Stimulated activated CD8-positive, alpha-beta memory T cell treated with anti-CD3 and anti-CD28 coated beads, Interleukin-4, amount 100 ng/mL, for 1 hour (primary cell): ENCODE results near the gene TET1.
"Not testable (repeated sequence)": the region's sequence is repeated elsewhere in the genome, so short reads cannot be mapped to it uniquely, and the experiment has no call there.

Source experiments
- DNase-seq, 2 donors: peaks; one replicate each; pipeline ENCODE4 v3.0.0-alpha.2; 2020; ENCODE audit warnings: low read depth in 2 of 2, low spot score in 1 of 2

TET1 gene

DNA sequence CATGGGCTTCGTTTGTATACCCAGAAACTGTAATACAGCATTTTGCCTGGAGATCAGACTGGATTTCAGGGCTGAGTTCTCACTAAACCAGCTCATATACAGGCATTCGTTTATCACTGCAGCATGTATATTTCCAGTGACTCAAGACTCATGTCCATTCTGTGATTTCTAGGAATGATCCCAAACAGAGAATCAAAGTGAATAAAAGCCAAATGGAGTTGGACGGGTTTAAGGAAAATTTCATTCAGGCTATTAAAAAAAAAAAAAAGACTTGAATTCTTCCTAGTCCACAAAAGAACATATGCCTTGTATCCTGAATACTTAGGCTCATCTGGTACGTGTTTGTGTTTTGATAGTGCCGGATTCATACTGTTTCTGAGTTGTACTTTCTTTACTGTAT lies 46.8 kb downstream of the TET1 start:
- no peak for DNase-seq

- not testable (repeated sequence) for DNase-seq
These were observed 49.9 kb downstream of the TET1 start for GRCh38 chr10:68610023-68610422.

GRCh38 chr10:68611227-68611626 lies 51.1 kb downstream of the TET1 start:
- DNase-seq = no peak

DNA sequence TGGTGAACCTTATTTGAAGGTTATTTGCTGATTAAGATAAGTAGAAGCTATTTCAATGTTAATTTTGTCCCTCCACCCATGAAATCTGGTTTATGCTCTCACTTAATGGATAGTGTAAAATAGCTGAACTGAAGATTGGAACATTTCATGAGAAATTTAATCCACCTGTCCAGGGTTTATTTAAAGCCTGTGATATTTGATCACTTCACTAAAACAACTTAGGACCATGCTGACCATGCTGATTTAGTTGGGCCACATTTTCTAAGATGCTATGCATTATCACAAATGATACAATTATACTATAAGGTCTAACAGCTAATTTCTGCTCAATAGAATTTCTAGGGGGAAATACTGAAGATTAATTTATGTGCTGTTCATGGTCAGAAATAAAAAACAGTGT lies 53.8 kb downstream of the TET1 start:
- not testable (repeated sequence) for DNase-seq

DNA sequence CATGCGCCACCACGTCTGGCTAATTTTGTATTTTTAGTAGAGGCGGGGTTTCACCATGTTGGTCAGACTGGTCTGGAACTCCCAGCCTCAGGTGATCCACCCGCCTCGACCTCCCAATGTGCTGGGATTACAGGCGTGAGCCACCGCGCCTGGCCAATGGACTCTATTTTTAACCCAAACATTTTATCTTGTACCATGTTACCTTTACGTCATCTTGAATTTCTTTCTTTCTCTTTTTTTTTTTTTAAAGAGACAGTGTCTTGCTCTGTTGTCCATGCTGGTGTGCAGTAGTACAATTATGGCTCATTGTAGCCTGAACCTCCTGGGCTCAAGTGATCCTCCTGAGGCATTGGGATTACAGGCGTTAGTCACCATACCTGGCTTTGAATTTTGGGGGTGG lies 57.6 kb downstream of the TET1 start:
- DNase-seq = not testable (repeated sequence)

DNA sequence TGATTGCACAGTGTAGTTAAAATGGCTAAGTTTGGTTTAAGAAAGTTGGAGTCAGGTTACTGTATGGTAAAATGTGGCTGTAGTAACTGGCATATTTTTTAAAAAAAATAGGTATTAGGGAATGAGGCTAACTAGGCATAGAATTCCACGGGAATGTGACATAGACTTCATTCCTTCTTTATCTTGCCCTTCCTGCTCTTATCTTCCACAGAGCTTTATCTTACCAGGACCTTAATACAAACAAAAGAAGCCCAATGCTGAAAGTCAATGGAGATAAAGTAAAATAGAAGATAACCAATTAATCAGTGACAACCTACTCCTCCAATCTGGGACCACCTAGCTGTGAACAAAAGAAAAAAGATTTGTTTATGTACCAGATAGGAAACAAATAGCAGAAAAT lies 58.1 kb downstream of the TET1 start:
- DNase-seq = no peak

GRCh38 chr10:68619595-68619994 lies 59.5 kb downstream of the TET1 start:
- no peak for DNase-seq

DNA sequence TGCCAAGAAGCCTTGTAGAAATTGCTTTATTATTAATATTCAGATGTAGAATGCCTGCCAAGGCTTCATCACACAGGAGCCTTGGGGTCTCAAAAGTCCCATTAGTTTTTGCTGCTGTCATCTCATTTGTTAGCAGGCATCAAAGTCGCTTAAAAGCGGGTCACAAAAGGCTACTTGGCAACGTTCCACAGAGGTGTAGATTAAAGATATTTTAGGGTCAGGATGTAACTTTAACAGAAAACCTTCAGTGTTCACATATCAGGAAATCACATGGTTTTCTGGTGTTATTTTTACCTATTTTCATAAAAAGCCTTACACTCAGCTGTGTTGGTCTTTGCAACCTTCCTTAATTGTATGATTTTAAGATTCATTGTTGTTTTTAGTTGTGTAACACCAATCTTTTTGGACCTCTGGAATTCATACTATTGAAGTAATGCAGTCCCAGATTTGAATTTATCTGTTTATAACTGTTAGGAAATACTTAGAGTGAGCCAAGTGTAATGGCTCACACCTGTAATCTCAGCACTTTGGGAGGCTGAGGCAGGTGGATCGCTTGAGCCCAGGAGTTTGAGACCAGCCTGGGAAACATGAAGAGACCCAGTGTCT lies 65.3 kb downstream of the TET1 start:
- no peak for DNase-seq

- DNase-seq = no peak
These were observed 68.5 kb downstream of the TET1 start for GRCh38 chr10:68628576-68629127.

DNA sequence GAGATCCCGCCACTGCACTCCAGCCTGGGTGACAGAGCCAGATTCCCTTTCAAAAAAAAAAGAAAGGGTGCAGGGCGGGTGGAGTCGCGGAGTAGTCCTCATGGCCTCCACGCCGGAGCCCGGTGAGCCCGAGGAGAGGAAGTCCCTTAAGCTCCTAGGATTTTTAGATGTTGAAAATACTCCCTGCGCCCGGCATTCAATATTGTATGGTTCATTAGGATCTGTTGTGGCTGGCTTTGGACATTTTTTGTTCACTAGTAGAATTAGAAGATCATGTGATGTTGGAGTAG lies 72.1 kb downstream of the TET1 start:
- not testable (repeated sequence) for DNase-seq

GRCh38 chr10:68633281-68633680 lies 73.1 kb downstream of the TET1 start:
- no peak for DNase-seq

- no peak for DNase-seq
These were observed 73.8 kb downstream of the TET1 start for GRCh38 chr10:68633816-68634466.

GRCh38 chr10:68636335-68636734 lies 76.2 kb downstream of the TET1 start:
- DNase-seq = no peak

- DNase-seq = not testable (repeated sequence)
These were observed 83.4 kb downstream of the TET1 start for GRCh38 chr10:68643550-68643949.

DNA sequence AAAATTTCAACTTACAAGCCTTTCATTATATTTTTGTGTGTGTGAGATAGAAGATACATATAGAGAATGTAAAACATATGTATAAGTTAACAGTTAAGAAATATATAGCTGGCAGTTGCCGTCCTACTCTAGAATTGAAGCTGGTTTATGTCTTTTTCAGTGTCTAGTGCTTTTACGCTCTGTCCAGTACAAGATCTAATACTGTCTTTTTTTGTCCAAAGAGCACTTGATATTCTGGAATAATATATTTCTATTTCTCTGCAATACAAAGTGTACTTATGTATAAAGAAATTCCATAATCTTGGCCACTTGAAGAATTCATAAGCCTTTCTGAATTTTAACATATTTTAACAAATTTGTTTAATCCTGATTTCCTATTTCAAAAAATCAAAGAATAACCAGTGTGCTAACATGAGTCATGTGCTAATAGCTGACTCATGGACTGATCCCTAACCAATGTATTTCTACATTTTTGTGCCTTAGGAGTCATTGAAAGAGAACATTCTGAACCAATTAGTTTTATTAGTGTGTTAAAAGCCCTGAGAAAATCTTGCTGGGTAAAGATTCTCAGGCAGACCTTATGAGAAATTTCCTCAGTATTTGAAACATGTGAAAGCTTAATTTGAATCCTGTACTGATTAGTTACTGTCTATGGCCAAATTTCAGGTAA lies 87.7 kb downstream of the TET1 start:
- DNase-seq = no peak

- DNase-seq = no peak
These were observed 95.5 kb downstream of the TET1 start for GRCh38 chr10:68655620-68656126.

- no peak for DNase-seq
These were observed 105.7 kb downstream of the TET1 start for GRCh38 chr10:68665841-68666240.

GRCh38 chr10:68666280-68666760 lies 106.2 kb downstream of the TET1 start:
- no peak for DNase-seq

GRCh38 chr10:68668231-68668630 lies 108.1 kb downstream of the TET1 start:
- DNase-seq = no peak

GRCh38 chr10:68668972-68669371 lies 108.8 kb downstream of the TET1 start:
- DNase-seq = no peak

DNA sequence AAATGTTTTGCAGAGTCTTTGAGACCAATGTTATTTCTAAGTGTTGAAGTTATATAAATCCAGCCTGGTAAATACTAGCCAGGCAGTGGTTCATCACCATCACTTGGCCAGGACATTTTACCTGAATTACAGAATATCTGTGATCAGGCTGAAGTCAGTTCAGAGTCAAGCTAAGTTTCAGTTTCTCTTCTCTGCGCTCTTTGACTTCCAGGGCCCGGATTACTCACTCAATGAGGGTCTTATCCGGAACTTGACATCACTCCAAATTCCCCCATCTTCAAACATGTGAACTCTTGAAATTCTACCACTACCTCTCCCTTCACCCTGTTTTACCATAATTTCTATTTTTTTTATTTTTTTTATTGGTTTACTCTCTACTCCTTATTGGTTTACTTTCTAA lies 124.3 kb downstream of the TET1 start:
- no peak for DNase-seq

DNA sequence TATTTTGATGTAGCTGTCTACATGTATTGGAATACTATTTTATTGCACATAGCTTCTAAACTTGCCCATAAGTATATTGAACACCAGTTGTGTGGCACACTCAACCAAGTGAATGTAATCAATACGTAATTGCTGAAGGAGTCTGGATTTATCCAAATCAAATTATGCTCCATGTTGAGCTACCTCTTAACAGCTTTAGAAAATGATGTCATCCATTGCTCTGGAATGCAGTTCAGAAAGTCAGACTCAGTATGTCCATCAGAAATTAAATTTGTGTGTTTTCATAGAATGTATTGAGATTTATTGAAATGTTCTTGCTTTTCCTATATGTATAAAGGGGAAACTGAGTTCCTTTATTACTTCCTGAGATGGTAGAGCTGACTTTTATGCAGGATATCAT lies 135.9 kb downstream of the TET1 start:
- DNase-seq = no peak
